Cardiac fibroblast (primary cell): ENCODE results near the gene OR10A6.
A peak's percentile ranks its signal among the peaks of the same experiment; 100 is the strongest.

ENCODE experiments used
- DNase-seq, 2 donors: peaks; one replicate each; pipeline versions ENCODE4 v3.0.0 to v3.0.0-alpha.2; 2010; ENCODE audit warnings: low read depth in 2 of 2
- H3K4me3 ChIP-seq, 2 donors: replicated peaks in 1 of 2; 1 replicate in 1 of 2; 2 replicates in 1 of 2; pipeline ENCODE4 v1.5.1; 2011; ENCODE audit warnings: low read depth in 2 of 2, low read length in 2 of 2, mild to moderate bottlenecking in 2 of 2, moderate library complexity in 1 of 2
- TF ChIP-seq, protein P1 (sequence below): IDR thresholded peaks from one replicate; pipeline ENCODE4 v1.5.1; 2011; ENCODE audit warnings: low read depth, mild to moderate bottlenecking, low read length, inconsistent platforms

The OR10A6 gene

DNA sequence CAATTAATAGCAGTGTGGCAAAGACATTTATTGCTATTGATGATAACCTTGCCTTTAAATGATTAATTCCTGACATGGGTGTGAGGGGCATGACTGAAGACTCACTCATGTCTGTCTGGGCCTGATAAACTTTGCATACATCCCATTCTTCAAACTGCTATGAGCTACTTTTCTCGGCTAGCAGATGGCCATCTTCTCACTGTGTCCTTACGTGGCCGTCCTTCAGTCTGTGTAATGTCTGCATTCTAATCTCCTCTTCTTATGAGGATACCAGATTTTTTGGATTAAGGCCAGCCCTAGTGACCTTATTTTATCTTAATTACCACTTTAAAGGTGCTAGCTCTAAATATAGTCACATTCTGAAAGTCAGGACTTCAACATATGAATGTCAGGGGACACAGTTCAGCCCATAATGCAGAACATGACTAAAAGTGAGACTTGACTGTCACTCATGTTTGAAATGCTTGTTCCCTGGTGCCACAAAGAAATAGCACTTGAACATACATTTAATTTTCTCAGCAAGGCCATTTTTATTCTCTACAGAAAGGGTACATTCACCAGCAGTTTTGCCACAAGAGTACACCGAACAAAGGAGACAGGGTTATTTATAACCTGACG lies 32.3 kb downstream of the OR10A6 start:
- H3K4me3 ChIP-seq: no peak overlapping the region
- no peak for DNase-seq
- TF ChIP-seq, protein P1, sequence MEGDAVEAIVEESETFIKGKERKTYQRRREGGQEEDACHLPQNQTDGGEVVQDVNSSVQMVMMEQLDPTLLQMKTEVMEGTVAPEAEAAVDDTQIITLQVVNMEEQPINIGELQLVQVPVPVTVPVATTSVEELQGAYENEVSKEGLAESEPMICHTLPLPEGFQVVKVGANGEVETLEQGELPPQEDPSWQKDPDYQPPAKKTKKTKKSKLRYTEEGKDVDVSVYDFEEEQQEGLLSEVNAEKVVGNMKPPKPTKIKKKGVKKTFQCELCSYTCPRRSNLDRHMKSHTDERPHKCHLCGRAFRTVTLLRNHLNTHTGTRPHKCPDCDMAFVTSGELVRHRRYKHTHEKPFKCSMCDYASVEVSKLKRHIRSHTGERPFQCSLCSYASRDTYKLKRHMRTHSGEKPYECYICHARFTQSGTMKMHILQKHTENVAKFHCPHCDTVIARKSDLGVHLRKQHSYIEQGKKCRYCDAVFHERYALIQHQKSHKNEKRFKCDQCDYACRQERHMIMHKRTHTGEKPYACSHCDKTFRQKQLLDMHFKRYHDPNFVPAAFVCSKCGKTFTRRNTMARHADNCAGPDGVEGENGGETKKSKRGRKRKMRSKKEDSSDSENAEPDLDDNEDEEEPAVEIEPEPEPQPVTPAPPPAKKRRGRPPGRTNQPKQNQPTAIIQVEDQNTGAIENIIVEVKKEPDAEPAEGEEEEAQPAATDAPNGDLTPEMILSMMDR: no peak

DNA sequence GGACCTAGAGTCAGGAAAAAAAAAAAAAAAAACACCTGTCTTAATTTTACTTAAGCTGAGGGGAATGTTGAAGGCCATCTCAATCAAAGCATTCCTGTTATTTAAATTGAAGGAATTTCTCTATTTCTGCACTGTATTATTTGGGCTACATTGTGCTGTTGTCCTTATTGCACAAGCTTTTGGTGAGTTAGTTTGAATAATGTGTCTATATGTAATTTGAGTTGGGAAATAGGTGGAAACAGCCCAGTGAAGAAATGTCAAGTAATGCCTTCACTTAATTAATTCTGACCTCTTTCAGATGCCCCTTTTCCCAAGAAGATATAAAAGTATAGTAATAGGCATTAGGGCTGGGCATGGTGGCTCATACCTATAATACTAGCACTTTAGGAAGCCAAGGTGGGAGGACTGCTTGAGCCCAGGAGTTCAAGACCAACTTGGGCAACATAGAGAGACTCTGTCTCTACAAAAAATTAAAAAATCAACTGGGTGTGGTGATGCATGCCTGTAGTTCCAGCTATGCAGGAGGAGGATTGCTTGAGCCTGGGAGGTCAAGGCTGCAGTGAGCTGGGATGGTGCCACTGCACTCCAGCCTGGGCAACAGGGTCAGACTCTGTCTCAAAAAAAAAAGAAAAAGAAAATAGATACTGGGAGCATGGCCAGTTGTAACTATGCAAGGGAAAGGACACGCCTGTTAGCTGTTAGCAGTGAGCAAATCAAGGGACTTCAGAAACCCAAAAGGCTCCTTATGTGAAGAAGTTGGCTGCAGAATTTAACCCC lies 34.9 kb downstream of the OR10A6 start:
- no peak for DNase-seq
- TF ChIP-seq, protein P1: no peak
- no peak overlapping the region for H3K4me3 ChIP-seq

DNA sequence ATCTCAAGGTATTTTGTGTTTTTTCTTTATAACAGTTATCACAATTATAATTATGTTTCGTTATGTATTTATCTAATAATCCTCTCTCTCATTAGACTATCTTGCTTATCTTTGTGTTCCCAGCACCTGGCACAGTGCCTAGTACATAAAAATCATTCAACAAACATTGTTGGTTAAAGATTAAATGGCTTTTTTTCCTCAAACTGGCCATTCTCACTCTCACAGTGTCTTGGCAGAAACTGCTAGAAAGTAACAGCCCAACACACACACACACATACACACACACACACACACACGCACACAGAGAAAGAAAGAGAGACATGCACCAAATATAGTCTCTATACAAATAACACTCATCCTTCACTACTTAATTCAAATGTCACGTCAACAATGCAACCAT lies 36.8 kb downstream of the OR10A6 start:
- DNase-seq: no peak
- TF ChIP-seq, protein P1: no peak
- no peak overlapping the region for H3K4me3 ChIP-seq

DNA sequence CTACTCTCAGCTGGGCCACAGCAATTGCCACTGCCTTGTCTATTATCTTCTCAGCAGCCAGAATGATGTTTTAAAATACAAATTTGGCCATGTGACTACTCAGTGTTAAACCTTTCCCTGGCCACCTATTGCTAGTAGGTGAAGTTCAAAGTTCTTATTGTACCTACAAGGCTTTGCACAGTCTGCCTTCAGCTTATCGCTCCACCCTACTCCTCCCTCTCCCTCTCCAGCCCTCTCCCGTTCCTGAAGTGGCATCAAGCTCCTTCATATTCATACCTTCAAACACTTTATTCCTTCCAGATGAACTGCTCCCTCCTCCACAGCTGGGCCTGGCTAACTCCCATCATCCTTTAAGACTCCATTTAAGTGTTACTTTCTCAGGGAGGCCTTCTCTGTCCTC lies 37.3 kb downstream of the OR10A6 start:
- no peak for DNase-seq
- H3K4me3 ChIP-seq: no peak overlapping the region
- TF ChIP-seq, protein P1: no peak

DNA sequence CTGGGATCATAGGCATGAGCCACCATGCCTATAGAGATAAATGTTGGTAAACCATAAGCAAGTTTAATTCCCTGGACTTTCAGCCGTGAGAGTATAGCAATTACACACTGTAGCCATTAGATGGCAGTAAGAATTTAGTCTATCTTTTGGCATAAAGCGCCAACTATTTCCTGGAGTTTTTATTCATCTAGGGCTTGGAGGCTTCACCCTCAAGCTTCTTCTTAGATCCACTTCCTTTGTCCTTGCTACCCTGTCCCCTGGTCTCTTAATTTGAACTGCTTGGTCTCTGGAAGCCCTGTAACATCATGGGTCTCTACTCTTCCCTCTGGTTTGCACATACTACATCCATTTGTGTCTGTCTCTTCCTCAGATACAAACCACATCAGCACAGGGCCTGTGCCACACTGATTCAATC lies 38.2 kb downstream of the OR10A6 start:
- DNase-seq: peak; percentile 79 to 82
- TF ChIP-seq, protein P1: peak; percentile 66
- no peak overlapping the region for H3K4me3 ChIP-seq

DNA sequence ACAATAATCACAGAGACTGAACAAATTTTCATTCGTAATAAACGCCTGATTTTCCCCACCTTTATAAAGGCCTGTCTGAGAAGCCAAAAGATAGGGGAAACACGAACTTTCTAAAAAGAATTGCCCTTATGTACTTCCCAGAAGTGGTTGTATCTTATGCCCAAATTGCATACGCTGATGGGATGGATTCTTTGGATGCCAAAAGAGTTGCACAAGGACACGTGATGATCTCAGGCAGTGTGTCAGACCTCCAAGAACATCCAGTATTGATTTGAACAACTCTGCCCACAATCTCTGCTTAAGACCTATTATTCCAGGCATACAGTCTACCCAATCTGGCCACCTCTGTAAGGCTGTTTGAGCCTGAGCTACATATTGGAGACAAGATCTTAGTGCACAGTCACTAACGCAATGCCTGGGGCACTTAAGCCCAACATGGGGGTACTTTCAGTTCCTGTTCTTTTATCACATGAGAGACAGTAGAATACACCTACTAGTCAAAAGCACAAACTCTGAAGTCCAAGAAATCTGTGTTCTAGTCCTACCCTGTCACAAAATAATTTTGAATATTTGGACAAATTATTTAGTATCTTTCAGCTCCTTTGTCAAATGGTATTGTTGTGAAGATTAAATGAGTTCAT lies 38.9 kb downstream of the OR10A6 start:
- H3K4me3 ChIP-seq: no peak overlapping the region
- peak; percentile 75 to 85 for DNase-seq
- TF ChIP-seq, protein P1: no peak
